Measurements from ENCODE around the gene BACE1.

BACE1 gene

DNA sequence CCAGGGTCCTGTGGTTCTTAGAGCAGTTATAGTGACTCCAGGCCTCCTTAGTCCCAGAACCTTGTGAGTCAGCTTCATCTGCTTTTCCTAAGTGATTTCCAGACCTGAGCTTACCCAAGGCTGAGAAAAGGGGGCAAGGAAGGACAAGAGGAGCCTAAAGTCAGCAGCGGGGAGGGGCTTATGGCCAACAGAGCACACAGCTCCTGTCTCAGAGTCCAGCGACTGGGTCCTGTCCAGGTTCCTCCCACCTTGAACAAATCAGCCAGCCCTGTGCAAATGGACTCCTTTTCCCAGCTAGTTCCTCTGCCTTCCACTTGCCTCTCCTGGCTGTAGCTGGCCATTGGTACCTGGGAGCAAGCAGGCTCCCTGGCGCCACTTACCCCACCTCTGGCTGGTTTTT is 10.9 kb downstream of the BACE1 start:
- no peak for DNase-seq (ENCODE audit: low spot score)

DNA sequence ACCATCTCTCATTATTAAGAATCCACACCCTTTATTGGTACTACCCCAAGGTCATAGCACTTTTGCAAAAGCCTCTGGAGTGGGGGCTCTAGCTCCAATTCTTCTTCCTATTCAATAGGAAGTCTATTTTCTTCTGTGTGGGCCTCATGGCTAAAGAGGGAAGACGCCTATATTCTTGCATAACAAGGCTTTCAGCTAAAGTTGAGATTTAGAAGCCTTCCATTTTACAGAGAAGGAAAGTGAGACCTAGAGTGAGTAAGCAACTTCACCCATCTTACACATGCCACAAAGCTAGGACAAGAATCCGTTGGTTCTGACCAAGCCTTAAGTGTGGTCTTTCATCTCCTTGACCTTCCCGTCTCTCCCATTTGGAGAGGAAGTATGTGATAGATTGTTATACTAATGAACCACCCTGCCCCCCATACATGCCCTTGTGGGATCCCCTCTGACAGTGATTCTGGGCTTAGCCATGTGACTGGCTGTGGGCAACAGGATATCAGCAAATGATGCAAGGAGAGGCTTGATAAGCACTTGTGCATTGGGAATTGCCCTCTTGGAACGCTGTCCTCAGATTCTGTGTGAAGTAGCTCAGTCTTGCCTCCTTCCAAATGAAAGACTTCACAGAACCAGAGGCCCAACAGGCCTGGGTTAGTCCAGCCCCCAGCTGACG is 12.3 kb downstream of the BACE1 start:
- no peak for DNase-seq (ENCODE audit: low spot score)

DNA sequence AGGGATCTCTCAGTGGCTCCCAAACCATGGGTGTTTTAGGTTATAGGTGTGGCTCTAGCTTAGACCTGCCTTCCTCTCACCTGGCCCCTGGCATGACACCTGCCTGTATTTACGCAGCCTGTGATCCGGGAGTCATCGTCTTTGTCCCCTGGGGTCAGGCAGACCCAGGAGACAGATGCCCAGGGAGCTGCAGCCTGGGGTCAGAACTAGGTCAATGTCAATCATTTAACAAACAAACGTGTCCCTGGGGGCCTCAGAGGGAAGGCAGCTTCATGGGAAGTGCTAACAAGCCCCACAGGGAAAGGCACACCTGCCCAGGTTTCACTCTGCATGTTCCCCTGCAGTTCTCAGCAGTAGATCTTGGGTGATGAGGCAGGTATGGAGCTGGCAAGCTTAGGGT is 13.0 kb downstream of the BACE1 start:
- no peak for DNase-seq (ENCODE audit: low spot score)

DNA sequence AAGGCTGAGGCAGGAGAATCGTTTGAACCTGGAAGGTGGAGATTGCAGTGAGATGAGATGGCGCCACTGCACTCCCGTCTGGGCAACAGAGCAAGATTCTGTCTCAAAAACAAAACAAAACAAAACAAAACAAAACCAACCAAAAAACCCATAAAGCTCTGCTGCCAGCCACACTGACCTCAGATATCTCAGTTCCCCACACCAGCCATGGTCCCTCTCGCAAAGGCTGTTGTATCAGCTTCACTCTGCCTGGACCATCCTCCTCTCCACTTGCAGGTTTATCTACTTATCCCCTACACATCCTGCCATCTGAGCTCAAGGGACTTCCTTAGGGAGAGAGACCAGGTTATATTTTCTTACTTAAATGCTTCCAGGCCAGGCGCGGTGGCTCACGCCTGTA is 13.8 kb downstream of the BACE1 start:
- DNase-seq (ENCODE audit: low spot score): no peak

- no peak for DNase-seq (ENCODE audit: low spot score)
Measured at GRCh38 chr11:117300773-117301172, 15.3 kb downstream of the BACE1 start.

DNA sequence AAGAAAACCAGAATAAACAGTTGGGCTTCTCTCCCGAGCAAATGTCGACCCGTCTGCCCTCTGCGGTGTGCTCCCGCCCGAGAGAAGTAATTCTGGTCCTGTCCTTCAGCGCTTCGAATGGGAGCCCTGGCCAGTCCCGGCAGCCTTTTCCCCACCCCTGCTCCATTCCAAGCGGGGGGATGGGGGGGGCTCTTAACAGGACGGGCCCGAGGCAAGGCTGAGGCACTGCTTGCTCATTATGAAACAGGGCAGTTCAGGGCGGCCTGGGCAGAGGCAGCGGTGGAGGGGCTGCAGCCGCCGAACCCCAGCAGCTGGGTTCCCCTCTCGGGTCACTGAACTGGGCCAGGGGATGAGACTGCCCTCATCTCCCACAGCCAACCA is 15.8 kb downstream of the BACE1 start:
- DNase-seq (ENCODE audit: low spot score): no peak

GRCh38 chr11:117299351-117300282 is 16.4 kb downstream of the BACE1 start:
- DNase-seq (ENCODE audit: low spot score): no peak

- DNase-seq (ENCODE audit: low spot score): no peak
Measured at GRCh38 chr11:117298195-117298594, 17.9 kb downstream of the BACE1 start.

- no peak for DNase-seq (ENCODE audit: low spot score)
Measured at GRCh38 chr11:117296881-117297280, 19.2 kb downstream of the BACE1 start.

GRCh38 chr11:117295438-117296137 is 20.5 kb downstream of the BACE1 start:
- DNase-seq (ENCODE audit: low spot score): no peak

- DNase-seq (ENCODE audit: low spot score): no peak
Measured at GRCh38 chr11:117292616-117293015, 23.4 kb downstream of the BACE1 start.

DNA sequence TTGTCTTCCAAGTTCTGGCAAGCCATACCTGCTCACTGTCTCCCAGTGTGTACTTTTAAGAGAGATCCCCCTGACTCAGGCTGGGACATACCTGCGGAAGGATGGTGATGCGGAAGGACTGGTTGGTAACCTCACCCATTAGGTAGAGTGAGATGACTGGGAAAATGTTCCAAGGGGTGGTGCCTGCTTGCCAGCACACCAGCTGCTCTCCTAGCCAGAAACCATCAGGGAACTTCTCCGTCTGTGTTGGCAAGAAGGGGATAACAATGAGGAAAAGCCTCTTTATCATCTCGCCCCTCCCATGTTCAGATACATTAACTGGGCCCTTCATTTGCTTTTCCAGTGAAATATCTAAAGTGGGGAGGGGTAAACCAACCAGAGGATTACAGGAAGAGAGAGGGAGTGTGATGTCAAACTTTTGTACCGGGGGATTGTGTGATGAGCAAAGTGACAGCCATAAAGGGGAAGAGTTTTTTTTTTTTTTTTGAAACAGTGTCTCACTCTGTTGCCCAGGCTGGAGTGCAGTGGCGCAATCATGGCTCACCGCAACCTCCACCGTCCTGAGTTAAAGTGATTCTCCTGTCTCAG is 25.2 kb downstream of the BACE1 start, which contains the start of gene BACE1-AS:
BACE1-AS (plus strand) TSS at position 538 of the 588 bp plus-strand sequence.
- no peak for DNase-seq (ENCODE audit: low spot score)

- no peak for DNase-seq (ENCODE audit: low spot score)
Measured at GRCh38 chr11:117289795-117290194, 26.3 kb downstream of the BACE1 start.

DNA sequence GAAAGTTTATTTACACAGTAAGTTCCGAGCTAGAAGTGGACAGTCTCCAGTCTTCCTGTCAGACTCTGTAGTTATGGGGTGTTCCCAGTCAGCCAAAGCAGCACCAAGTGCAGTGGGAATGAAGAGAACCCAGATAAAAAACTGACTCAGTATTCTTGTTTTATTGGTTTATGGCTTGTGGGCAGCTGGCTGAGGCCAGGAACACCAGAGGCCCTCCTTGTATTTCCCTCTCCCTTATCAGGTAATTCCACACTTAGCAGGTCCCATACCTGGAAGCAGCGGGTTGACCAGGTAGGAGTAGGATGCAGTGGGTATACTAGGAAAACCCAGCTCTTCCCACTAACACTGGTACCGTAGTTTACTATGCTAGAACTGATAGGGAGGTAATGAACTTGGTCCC is 28.4 kb downstream of the BACE1 start:
- DNase-seq (ENCODE audit: low spot score): no peak

GRCh38 chr11:117286588-117286987 is 29.5 kb downstream of the BACE1 start:
- DNase-seq (ENCODE audit: low spot score): no peak

GRCh38 chr11:117284053-117284452 is 32.0 kb downstream of the BACE1 start:
- DNase-seq (ENCODE audit: low spot score): no peak

DNA sequence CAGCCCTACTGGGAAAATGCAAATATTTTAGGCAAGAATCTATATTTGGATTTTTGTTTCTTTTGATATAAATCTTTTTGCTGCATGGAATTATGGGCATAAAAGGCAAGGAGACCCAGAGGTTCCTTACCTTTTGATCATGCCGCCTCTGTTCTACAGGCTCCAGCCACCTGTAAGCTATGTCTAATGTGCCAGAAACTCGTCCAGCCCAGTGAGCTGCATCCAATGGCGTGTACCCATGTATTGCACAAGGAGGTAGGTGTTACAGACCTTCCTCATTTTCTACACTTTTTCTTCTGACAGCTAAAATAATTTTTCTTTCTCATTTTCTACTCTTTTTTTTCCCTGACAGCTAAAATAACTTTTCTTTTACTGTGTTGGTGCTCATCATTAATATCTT is 33.1 kb downstream of the BACE1 start:
- no peak for DNase-seq (ENCODE audit: low spot score)

GRCh38 chr11:117281869-117282268 is 34.2 kb downstream of the BACE1 start:
- no peak for DNase-seq (ENCODE audit: low spot score)

DNA sequence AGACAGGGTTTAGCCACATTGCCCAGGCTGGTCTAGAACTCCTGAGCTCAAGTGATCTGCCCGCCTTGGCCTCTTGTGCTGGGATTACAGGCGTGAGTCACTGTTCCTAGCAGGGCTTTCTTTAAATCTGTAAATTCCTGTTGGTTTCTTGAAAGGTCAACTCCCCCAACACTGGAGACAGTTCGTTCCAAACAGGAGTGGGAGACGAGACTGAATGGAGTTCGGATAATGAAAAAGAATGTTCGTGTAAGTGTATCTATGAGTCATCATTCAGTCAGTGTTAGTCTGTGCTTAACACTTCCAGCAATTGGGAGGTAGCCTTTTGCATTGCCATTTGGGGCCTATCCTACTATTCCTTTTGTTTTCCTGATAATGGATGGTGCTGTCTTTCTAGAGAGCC is 34.9 kb downstream of the BACE1 start:
- peak; percentile 100 for DNase-seq (ENCODE audit: low spot score)

DNA sequence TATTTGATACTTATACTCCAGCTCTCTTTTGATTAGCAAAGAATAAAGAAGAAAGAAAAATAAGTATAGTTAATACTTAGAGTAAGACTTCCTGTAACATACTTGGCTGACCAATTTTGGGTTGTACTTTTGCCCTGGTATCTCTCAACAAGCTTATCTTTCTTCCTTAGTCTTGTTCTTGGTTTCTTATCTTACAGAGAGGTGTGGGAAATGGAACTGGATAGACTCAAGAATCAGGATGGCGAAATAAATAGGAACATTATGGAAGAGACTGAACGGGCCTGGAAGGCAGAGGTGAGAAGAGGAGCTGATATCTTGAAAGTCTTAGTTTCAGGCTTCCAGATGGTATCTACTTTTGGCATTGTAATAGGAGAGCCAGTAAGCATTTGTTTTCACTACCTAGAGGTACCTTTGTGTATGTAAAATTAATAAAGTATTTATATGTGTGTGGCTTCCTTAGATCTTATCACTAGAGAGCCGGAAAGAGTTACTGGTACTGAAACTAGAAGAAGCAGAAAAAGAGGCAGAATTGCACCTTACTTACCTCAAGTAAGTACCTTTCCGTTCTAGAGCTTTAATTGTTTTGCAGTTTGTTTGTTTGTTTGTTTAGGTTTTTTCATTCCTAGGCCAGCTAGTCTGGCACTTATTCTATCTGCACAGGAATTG is 36.2 kb downstream of the BACE1 start:
- DNase-seq (ENCODE audit: low spot score): no peak

- no peak for DNase-seq (ENCODE audit: low spot score)
Measured at GRCh38 chr11:117278347-117278746, 37.7 kb downstream of the BACE1 start.
